HFF-Myc (cell line): Measurements from ENCODE around the gene SART3.

Source experiments
- DNase-seq: peaks from one replicate; pipeline ENCODE4 v3.0.0-alpha.2; 2011; ENCODE audit warnings: low read depth; ENCODE audit errors: extremely low read depth
- H3K4me3 ChIP-seq: replicated peaks from 2 replicates; pipeline ENCODE4 v1.5.1; 2011; ENCODE audit warnings: low read depth, mild to moderate bottlenecking, control low read depth, low read length
- TF ChIP-seq, protein P1 (sequence below): IDR thresholded peaks from 2 replicates; pipeline ENCODE4 v1.5.1; 2012; ENCODE audit warnings: mild to moderate bottlenecking, low read depth, low read length, control low read depth; ENCODE audit errors: missing control alignments

SART3 gene

DNA sequence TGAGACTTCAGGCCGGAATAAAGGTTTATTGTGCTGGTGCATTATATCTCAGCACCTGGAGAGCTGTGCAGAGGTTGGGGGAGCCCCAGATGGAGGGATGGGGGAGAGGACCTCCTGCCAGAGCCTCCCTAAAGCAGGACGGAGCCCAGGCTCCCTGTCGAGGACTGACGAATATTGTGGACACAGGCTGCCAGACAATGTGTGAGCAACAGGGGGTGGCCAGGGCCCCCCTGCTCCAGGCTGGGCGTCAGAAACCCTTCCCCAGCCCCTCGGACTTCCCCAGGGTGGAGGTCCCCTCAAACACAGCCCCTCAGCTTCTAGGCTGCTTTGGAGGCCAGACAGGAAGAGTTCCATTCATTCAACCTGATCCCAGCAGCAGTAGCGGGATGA is 28.9 kb upstream of the SART3 start:
- TF ChIP-seq, protein P1, sequence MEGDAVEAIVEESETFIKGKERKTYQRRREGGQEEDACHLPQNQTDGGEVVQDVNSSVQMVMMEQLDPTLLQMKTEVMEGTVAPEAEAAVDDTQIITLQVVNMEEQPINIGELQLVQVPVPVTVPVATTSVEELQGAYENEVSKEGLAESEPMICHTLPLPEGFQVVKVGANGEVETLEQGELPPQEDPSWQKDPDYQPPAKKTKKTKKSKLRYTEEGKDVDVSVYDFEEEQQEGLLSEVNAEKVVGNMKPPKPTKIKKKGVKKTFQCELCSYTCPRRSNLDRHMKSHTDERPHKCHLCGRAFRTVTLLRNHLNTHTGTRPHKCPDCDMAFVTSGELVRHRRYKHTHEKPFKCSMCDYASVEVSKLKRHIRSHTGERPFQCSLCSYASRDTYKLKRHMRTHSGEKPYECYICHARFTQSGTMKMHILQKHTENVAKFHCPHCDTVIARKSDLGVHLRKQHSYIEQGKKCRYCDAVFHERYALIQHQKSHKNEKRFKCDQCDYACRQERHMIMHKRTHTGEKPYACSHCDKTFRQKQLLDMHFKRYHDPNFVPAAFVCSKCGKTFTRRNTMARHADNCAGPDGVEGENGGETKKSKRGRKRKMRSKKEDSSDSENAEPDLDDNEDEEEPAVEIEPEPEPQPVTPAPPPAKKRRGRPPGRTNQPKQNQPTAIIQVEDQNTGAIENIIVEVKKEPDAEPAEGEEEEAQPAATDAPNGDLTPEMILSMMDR, result no peak
- DNase-seq, result no peak
- no peak overlapping the region for H3K4me3 ChIP-seq

DNA sequence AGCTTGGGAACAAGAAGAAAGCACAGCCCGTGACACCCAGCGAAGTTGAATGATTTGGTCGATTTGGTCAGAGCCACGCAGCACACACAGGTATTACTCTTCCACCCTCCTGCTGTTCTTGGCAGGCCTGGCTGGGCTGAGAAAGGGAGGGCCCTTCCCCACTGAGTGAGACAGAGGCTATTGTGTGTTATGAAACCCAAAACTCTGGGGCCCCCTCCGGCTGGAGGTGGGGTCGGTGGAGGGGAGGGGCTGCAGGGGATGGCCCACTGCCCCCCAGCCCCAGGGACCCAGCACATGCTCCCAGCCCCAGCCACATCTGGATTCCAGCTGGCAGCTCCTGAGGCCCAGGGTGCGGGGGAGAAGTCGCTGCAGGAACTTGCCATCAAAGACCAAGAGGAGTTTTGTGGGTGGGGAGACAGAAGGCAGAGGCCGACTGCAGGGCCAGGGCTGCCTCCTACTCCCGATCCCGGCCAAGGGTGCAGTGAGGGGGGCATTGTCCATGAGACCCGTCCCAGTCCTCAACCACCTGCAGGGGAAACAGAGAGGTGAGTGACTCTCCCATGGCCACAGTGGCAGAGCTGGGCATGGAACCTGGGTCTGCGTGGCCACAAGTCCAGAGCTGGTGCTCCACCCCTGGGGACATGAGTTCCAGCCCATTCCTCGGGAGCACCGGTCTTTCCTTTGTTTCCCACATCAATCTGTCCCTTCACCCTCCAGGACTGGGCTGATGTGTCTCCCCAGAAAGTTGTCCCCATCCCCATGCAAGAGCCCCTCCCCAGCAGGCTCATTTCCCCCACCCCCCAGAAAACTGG is 28.3 kb upstream of the SART3 start:
- DNase-seq, result peak; percentile 63
- TF ChIP-seq, protein P1, result no peak

DNA sequence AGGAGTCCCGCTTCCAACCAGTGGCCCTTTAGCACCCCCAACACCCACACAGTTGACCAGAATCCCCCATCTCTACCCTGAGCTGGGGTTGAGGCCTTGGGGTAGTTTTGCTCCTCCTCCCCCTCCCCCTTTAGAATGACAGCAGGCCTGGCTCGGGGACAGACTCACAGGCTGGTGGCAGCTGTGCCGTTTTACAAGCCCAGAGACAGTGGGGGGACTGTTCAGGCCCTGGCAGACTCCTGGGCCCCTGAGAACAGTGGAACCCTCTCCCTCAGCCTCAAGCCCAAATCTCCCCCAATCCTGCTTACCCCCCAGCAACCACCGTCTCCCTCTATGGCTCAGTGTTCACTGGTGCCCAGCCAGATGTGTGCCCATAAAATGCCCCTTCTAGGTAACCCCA is 26.9 kb upstream of the SART3 start:
- no peak overlapping the region for H3K4me3 ChIP-seq
- no peak for DNase-seq
- TF ChIP-seq, protein P1, result no peak

More for the DNA sequence above, 28.3 kb upstream of the SART3 start:
- H3K4me3 ChIP-seq, result no peak overlapping the region

DNA sequence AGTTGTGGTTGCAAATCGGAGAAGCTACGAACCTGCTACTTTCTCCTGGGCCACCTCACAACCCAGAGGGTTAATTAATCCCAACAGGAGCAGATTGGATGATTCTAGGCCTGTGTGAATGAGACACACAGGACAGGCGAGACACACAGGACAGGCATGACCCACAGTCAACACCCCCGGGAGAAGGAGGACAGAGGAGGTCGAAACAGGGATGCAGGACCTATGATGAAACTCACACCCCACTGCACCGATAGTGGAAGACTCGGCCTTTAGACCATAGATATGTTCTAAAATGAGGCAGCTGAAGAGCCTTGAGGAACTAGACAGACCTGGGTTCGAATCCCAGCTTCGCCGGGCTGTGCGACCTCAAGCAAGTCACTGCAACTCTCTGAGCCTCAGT is 25.3 kb upstream of the SART3 start:
- TF ChIP-seq, protein P1, result no peak
- DNase-seq, result no peak

DNA sequence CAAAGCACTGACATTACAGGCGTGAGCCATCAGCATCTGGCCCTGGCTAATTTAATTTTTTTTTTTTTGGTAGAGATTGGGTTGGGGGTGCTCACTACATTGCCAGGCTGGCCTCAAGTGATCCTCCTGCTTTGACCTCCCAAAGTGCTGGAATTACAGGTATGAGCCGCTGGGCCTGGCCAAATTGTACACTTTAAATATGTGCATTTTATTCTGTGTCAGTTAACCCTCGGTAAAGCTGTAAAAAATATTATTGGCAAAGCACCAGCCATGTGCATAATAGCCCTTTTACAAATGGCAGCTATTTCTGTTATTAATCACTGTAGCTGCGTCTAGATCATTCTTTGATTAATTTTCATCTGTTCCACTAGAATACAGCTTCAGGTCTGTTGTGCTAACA is 24.9 kb upstream of the SART3 start:
- H3K4me3 ChIP-seq, result no peak overlapping the region
- TF ChIP-seq, protein P1, result no peak
- DNase-seq, result no peak

More for the DNA sequence above, 25.3 kb upstream of the SART3 start:
- H3K4me3 ChIP-seq, result no peak overlapping the region

DNA sequence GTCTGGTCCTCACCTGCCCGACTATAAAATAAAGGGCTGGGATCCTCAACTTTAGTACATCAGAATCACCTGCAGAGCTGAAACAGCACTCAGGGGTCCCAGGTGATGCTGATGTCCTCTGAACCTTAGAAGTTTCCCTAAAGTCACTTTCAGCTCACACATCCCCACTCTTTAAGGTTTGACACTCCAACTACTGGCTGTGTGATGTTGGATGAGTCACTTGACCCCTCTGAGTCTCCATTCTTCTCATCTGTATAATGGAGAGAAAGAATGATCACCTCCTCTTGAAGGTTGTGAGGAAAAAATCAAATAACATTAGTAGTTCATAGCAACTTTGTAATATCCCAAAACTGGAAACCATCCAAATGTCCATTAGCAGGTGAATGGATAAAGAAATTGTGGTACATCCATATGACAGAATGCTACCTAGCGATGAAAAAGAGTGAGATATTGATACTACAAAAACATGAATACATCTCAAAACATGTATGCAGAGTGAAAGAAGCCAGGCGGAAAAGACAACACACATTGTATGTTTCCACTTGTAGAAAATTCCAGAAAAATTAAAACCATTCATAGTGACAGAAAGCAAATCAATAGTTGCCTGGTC is 23.6 kb upstream of the SART3 start:
- no peak for DNase-seq
- H3K4me3 ChIP-seq, result no peak overlapping the region

More for the DNA sequence above, 23.6 kb upstream of the SART3 start:
- TF ChIP-seq, protein P1, result no peak
